Thyroid gland (tissue), 4 donors: ENCODE data around the gene ATP6V1C2. TPM values are rescaled to one million over a fixed set of nuclear protein-coding genes. Genes with fewer than 3 reads are reported as not detected.
"Not testable (repeated sequence)": the region's sequence is repeated elsewhere in the genome, so short reads cannot be mapped to it uniquely, and the experiment has no call there.

Source experiments
- DNase-seq, 2 donors: peaks; one replicate each; pipeline ENCODE4 v3.0.0-alpha.2; 2019
- H3K27ac ChIP-seq, 3 donors: fragments of 200-600 bp; sonication (generic); 1 replicate in 2 of 3; 2 replicates in 1 of 3; pipeline ENCODE4 v1.5.1; 2016 to 2019; ENCODE audit warnings: mild to moderate bottlenecking in 1 of 3, moderate library complexity in 1 of 3
- H3K27me3 ChIP-seq: fragments of 200-600 bp; sonication (generic); one replicate; pipeline ENCODE4 v1.5.1; 2019
- H3K36me3 ChIP-seq, 2 donors: fragments of 200-600 bp; sonication (generic); one replicate each; pipeline ENCODE4 v1.5.1; 2016 to 2019
- H3K4me1 ChIP-seq, 2 donors: fragments of 200-600 bp; sonication (generic); one replicate each; pipeline ENCODE4 v1.5.1; 2017 to 2019
- H3K4me3 ChIP-seq, 3 donors: fragments of 200-600 bp; sonication (generic); replicated peaks in 1 of 3; 1 replicate in 2 of 3; 2 replicates in 1 of 3; pipeline ENCODE4 v1.5.1; 2016; ENCODE audit warnings: mild to moderate bottlenecking in 1 of 3
- H3K9me3 ChIP-seq: fragments of 200-600 bp; sonication (generic); one replicate; pipeline ENCODE4 v1.5.1; 2017
- POLR2A ChIP-seq, 2 donors: fragments of 450-650 bp; IDR thresholded peaks; one replicate each; pipeline ENCODE4 v1.6.1; 2017; ENCODE audit warnings: antibody characterized with exemption in 2 of 2, mild to moderate bottlenecking in 2 of 2, moderate library complexity in 1 of 2
- WGBS, 2 donors: methylation state at CpG; one replicate each; pipeline ENCODE4 v1.1.5; 2017; 5-methylcytosine and 5-hydroxymethylcytosine counted together
- intact Hi-C: fragments of 100-400 bp; cut with DNase I; formaldehyde crosslinking; loops from one replicate; pipeline ENCODE4 v1.15.1; 2023
- total RNA-seq, 4 donors: library from RNA; depleted of rRNA; stranded (reverse); fragments of >200 nt; gene quantifications; one replicate each; pipeline ENCODE4 v1.2.3, GENCODE V29; 2016
- TF ChIP-seq, protein P1 (sequence below), 6 experiments: fragments of 200-600 bp in 3 of 6; fragments of 450-650 bp in 3 of 6; sonication (generic) in 3 of 6; IDR thresholded peaks; one replicate each; pipeline ENCODE4 v1.5.1; 2016 to 2019; ENCODE audit warnings: antibody characterized with exemption in 6 of 6, mild to moderate bottlenecking in 2 of 6, inconsistent platforms in 1 of 6, moderate library complexity in 1 of 6

The ATP6V1C2 gene
- total RNA-seq, 4 donors from 2014 or later: not detected

DNA sequence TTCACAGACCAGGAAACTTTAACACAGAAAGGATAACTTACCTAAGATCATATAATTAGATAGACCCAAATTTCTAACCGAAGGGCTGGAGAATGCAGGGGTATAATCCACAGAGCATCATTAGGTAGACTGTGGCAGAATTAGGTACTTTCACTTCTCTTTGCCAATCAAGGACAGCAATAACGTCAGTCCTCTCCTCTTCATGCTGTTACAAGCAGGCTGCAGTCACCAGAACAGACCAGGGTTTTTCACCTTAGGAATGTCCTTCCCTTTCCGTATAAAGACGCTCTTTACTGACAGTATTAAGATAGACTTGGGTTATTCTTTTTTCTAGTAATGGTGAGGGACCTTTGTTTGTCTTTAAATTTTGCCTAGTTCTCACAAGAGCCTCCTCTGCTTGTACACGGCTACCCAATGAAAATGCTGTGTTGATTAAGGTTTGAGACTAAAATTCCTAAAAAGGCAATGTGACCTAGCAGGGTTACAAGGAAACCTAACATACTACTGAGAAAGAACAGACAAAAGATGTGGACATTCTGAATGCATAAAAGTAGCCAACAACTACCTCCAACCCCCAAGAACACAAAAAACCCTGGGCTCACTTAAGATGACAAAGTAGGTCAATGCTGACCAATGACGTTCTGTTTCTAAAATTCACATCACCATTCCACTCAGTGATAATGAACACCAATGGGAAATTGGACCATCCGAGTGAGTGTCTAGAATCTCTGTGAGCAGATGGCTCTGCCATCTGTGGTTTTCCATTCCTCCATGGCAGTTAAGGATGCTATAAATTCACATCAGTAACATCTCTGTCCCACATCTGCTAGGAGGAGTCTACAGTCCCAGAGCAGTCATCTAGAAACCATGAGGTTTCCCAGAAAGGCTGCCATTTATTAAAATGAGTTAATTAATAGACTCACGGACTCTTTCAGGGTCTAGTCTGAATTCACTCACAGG, 89.1 kb downstream of the ATP6V1C2 start:
- H3K36me3 ChIP-seq: no peaks in the 10 kb centered on the region
- peak overlapping the region in 1 of 3 donors; percentile 81 for H3K4me3 ChIP-seq
- TF ChIP-seq, protein P1, sequence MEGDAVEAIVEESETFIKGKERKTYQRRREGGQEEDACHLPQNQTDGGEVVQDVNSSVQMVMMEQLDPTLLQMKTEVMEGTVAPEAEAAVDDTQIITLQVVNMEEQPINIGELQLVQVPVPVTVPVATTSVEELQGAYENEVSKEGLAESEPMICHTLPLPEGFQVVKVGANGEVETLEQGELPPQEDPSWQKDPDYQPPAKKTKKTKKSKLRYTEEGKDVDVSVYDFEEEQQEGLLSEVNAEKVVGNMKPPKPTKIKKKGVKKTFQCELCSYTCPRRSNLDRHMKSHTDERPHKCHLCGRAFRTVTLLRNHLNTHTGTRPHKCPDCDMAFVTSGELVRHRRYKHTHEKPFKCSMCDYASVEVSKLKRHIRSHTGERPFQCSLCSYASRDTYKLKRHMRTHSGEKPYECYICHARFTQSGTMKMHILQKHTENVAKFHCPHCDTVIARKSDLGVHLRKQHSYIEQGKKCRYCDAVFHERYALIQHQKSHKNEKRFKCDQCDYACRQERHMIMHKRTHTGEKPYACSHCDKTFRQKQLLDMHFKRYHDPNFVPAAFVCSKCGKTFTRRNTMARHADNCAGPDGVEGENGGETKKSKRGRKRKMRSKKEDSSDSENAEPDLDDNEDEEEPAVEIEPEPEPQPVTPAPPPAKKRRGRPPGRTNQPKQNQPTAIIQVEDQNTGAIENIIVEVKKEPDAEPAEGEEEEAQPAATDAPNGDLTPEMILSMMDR (IDR thresholded peaks at IDR 0.05): no peak
- peak in 1 of 2 donors; percentile 14 for TF ChIP-seq POLR2A (IDR thresholded peaks at IDR 0.05)
- no peak for DNase-seq
- H3K27ac ChIP-seq: peak overlapping the region; percentile 10 to 93 (median 86)
- H3K4me1 ChIP-seq: peaks cover 20 to 30% of the 10 kb centered on the region in 2 donors
- no peaks in the 10 kb centered on the region for H3K27me3 ChIP-seq
- H3K9me3 ChIP-seq: no peaks in the 10 kb centered on the region
- WGBS, 2 donors: 47 to 51% methylated on average over 8 of the region's 8 CpGs
- intact Hi-C loops: no loop called here

DNA sequence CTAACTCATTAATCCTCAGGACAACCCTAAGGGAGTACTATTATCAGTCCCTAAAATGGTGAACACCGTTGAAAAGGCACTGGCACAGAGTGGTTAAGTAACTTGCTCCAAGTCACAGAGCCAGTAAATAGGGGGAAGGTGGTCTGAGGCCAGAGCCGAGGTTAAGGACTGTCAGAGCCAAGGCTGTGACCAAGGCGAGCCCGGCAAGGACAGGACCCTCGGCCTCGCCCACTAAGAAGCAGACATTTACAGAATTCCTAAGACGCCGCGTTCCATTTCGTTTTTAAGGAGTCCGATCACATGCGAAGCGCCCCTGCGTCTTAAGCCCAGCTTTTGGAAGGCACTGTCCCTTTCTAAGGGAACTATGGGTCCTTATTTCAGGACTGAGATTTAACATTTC, 90.1 kb downstream of the ATP6V1C2 start:
- Histone ChIP-seq H3K27ac (peak overlapping the region; percentile 20 to 93 (median 86)), H3K9me3 (no peaks in the 10 kb centered on the region), H3K4me1 (peaks cover 20 to 30% of the 10 kb centered on the region in 2 donors), H3K4me3 (peak overlapping the region; percentile 49 to 81 (median 77)), H3K27me3 (no peaks in the 10 kb centered on the region), H3K36me3 (no peaks in the 10 kb centered on the region)
- intact Hi-C loops: no loop called here
- TF ChIP-seq, protein P1 (IDR thresholded peaks at IDR 0.05): no peak
- TF ChIP-seq POLR2A (IDR thresholded peaks at IDR 0.05): no peak
- peak; percentile 7 to 17 for DNase-seq
- WGBS, 2 donors: 2 to 8% methylated on average over 10 to 13 of the region's 14 CpGs

DNA sequence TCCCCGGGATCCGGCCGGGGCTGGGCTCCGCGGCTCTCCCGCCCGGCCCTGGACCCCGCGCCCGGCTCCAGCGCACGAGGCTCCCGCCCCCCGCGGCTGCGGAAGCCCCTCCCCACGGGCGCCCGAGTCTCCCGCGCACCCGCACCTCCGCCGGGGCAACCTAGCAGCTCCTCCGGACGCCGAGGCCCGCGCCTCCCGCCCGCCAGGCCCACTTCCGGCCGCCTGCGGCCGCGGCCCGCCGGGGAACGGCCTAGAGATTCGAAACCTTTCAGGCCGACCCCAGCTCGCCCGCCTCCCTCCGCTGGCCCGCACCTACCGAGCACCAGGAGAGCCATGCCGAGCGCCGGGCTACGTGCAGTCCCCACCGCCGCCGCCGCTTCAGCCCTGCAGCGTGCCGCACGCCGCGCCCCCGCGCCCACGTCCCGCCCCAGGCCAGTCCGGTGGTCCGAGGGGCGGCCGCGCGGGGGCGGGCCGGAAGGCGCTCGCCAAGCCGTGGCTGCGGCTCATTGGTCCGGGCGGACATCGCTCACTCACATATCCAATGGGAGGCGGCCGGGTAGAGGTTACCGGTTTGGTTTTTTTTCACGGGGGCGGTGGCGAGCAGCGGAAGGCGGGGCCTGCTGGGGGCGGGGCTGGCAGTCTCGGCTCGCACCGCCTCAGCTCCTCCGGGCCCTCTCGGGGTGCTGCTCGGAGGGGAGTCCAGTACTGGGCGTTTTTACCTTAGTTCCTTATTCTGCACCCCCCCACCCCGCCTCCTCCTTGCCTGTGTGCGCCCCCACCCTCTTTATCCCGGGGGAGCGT, 91.1 kb downstream of the ATP6V1C2 start, which contains the start of gene PDIA6:
PDIA6 (minus strand) TSS at position 424 of the 801 bp plus-strand sequence; CDS start at position 335, 89 bp downstream.
- Histone ChIP-seq H3K9me3 (no peaks in the 10 kb centered on the region), H3K27ac (peak within 1 kb of the TSS; percentile 81 to 93 (median 86)), H3K27me3 (no peaks in the 10 kb centered on the region), H3K36me3 (no peaks in the 10 kb centered on the region), H3K4me3 (peak within 1 kb of the TSS; percentile 49 to 81 (median 77)), H3K4me1 (peaks cover 16 to 27% of the 10 kb centered on the region in 2 donors)
- TF ChIP-seq, protein P1 (IDR thresholded peaks at IDR 0.05): peak in 4 of 6 experiments; percentile 13 to 50 (median 39)
- TF ChIP-seq POLR2A (IDR thresholded peaks at IDR 0.05): peak; percentile 87 to 96
- peak; percentile 97 to 98 for DNase-seq
- intact Hi-C loops: no loop called here
- 0 to 1% methylated on average over 37 to 50 of the region's 98 CpGs for WGBS, 2 donors

DNA sequence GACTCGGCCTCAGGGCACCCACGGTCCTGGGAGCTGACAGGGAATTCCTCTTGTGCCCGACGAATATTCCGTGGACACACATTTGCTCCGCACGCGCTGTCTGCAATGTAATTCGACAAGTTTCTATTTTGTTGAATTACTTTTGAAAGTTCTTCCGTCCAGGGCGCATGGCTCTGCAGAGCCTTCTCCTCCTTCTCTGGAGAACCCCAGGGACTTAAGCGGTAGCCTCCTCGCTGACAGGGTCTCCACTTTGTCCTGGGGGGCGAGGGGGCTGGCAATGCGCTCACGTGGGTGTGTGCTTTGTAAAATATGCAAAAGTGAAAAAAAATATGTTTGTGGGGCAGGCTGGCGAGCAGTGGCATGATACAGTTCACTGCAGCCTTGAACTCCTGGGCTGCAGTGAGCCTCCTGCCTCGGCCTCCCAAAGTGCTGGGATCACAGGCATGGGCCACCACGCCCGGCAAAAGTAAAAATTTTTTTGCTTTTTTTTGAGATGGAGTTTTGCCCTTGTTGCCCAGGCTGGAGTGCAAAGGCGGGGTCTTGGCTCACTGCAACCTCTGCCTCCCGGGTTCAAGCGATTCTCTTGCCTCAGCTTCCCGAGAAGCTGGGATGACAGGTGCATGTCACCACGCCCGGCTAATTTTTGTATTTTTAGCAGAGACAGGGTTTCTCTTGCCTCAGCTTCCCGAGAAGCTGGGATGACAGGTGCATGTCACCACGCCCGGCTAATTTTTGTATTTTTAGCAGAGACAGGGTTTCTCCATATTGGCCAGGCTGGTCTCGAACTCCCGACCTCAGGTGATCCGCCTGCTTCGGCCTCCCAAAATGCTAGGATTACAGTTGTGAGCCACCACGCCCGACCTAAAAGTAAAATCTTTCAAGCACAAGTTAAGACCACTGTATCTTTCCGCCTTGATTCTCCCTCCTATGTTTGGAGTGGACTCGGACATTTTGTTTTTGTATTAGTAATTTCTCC, 92.0 kb downstream of the ATP6V1C2 start:
- peak overlapping the region; percentile 54 to 67 (median 56) for H3K27ac ChIP-seq
- H3K36me3 ChIP-seq, DNase-seq, intact Hi-C loops, H3K9me3 ChIP-seq, H3K27me3 ChIP-seq: not testable (repeated sequence)
- peaks cover 16 to 19% of the 10 kb centered on the region in 2 donors for H3K4me1 ChIP-seq
- WGBS, 2 donors: 57 to 58% methylated on average over 34 to 37 of the region's 37 CpGs
- peak overlapping the region; percentile 6 to 81 (median 49) for H3K4me3 ChIP-seq
